ENCODE data around the gene ACSL5.

GRCh38 chr10:112349521-112350085, 24.3 kb upstream of the ACSL5 start:
- TF ChIP-seq CTCF (IDR thresholded peaks at IDR 0.05) (no peak), EZH2 (IDR thresholded peaks at IDR 0.05; ENCODE audit: borderline replicate concordance, insufficient read depth, low read depth, low read length, poor library complexity, severe bottlenecking) (no peak)

Data from B cell (primary cell).